ENCODE data around the gene C11orf42. TPM values are rescaled to one million over a fixed set of nuclear protein-coding genes. Genes with fewer than 3 reads are reported as not detected.
A peak's percentile ranks its signal among the peaks of the same experiment; 100 is the strongest.
"Not testable (repeated sequence)": the region's sequence is repeated elsewhere in the genome, so short reads cannot be mapped to it uniquely, and the experiment has no call there.

Gene C11orf42
- total and polyA plus RNA-seq, 4 donors: not detected

DNA sequence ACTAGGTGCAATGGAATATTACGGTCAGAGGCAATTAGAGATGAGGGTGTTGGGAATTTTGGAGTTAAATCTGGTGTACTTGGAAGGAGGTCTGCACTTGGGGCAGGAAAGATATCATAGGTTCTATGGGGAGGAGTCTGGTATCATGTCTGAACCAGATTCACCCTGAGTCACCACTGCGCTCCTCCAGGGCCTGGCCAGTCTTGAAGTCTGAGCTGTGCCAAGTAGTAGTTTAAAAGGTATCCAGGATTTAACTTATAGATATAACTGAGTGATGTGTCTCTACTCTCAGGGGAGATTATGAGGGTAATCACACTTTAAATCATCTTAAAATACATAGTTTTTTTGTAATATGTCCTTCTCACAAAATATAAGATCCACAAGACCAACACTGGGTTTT lies 40.2 kb downstream of the C11orf42 start:
- Histone ChIP-seq H3K9me3 (ENCODE audit: control insufficient read depth in 4 of 4, insufficient read depth in 3 of 4, low read length in 3 of 4) (no peaks in the 10 kb centered on the region), H3K4me1 (ENCODE audit: control insufficient read depth in 5 of 5, insufficient read depth in 5 of 5, low read length in 5 of 5) (peaks cover 0 to 6% (median 0%) of the 10 kb centered on the region in 5 donors), H3K27me3 (ENCODE audit: control insufficient read depth in 3 of 3, insufficient read depth in 3 of 3, low read length in 2 of 3) (no peaks in the 10 kb centered on the region), H3K4me3 (no peak overlapping the region), H3K27ac (ENCODE audit: low read depth in 1 of 2, low read length in 1 of 2) (no peak overlapping the region), H3K9ac (ENCODE audit: insufficient read depth in 1 of 2, low read length in 2 of 2) (no peak overlapping the region), H3K36me3 (ENCODE audit: control insufficient read depth in 4 of 4, insufficient read depth in 4 of 4, low read length in 4 of 4) (no peaks in the 10 kb centered on the region)
- ATAC-seq (ENCODE audit: insufficient read depth, low FRiP score) (no peak), DNase-seq (no peak)
- TF ChIP-seq, protein P1, sequence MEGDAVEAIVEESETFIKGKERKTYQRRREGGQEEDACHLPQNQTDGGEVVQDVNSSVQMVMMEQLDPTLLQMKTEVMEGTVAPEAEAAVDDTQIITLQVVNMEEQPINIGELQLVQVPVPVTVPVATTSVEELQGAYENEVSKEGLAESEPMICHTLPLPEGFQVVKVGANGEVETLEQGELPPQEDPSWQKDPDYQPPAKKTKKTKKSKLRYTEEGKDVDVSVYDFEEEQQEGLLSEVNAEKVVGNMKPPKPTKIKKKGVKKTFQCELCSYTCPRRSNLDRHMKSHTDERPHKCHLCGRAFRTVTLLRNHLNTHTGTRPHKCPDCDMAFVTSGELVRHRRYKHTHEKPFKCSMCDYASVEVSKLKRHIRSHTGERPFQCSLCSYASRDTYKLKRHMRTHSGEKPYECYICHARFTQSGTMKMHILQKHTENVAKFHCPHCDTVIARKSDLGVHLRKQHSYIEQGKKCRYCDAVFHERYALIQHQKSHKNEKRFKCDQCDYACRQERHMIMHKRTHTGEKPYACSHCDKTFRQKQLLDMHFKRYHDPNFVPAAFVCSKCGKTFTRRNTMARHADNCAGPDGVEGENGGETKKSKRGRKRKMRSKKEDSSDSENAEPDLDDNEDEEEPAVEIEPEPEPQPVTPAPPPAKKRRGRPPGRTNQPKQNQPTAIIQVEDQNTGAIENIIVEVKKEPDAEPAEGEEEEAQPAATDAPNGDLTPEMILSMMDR (IDR thresholded peaks at IDR 0.05; ENCODE audit: control extremely low read depth, extremely low read depth): no peak
- 95 to 98% methylated on average over 2 of the region's 2 CpGs for WGBS, 2 donors

DNA sequence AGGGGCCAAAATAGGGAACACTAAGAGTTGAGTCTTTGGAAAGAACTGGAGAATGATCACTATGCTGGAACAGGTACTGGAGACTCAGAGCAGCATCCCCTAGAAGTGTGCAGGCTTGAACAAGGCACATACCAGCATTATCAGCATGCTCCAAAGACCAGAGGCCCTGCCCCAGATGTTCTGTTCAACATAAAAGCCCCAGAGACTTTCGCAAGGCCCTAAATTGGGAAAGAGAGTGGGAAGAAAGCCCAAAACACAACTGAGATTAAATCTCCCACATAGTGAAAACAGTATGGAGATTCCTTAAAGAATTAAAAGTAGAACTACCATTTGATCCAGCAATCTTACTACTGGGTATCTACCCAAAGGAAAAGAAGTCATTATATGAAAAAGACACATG lies 42.9 kb downstream of the C11orf42 start:
- Histone ChIP-seq H3K9me3 (ENCODE audit: control insufficient read depth in 4 of 4, insufficient read depth in 3 of 4, low read length in 3 of 4) (no peaks in the 10 kb centered on the region), H3K27ac (ENCODE audit: low read depth in 1 of 2, low read length in 1 of 2) (no peak overlapping the region), H3K9ac (ENCODE audit: insufficient read depth in 1 of 2, low read length in 2 of 2) (no peak overlapping the region), H3K36me3 (ENCODE audit: control insufficient read depth in 4 of 4, insufficient read depth in 4 of 4, low read length in 4 of 4) (no peaks in the 10 kb centered on the region), H3K4me3 (no peak overlapping the region), H3K4me1 (ENCODE audit: control insufficient read depth in 5 of 5, insufficient read depth in 5 of 5, low read length in 5 of 5) (peaks cover 0 to 9% (median 3%) of the 10 kb centered on the region in 5 donors), H3K27me3 (ENCODE audit: control insufficient read depth in 3 of 3, insufficient read depth in 3 of 3, low read length in 2 of 3) (no peaks in the 10 kb centered on the region)
- peak; percentile 36 to 78 (median 68) for DNase-seq
- ATAC-seq (ENCODE audit: insufficient read depth, low FRiP score): no peak
- 65 to 88% methylated on average over 1 of the region's 1 CpG for WGBS, 2 donors
- TF ChIP-seq, protein P1 (IDR thresholded peaks at IDR 0.05; ENCODE audit: control extremely low read depth, extremely low read depth): no peak

DNA sequence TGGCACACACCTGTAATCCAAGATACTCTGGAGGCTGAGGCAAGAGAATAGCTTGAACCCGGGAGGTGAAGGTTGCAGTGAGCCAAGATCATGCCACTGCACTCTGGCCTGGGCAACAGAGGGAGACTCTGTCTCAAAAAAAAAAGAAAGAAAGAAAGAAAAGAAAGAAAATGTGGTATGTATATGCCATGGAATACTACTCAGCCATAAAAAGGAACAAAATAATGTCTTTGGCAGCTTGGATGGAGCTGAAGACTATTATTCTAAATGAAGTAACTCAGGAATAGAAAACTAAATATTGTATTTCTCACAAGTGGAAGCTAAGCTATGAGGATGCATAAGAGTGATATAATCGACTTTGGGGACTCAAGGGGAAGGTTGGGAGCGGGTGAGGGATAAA lies 43.5 kb downstream of the C11orf42 start:
- not testable (repeated sequence) for ATAC-seq (ENCODE audit: insufficient read depth, low FRiP score); H3K27me3 ChIP-seq (ENCODE audit: control insufficient read depth in 3 of 3, insufficient read depth in 3 of 3, low read length in 2 of 3); H3K9me3 ChIP-seq (ENCODE audit: control insufficient read depth in 4 of 4, insufficient read depth in 3 of 4, low read length in 3 of 4); H3K4me3 ChIP-seq; H3K4me1 ChIP-seq (ENCODE audit: control insufficient read depth in 5 of 5, insufficient read depth in 5 of 5, low read length in 5 of 5); DNase-seq; H3K36me3 ChIP-seq (ENCODE audit: control insufficient read depth in 4 of 4, insufficient read depth in 4 of 4, low read length in 4 of 4); H3K27ac ChIP-seq (ENCODE audit: low read depth in 1 of 2, low read length in 1 of 2); H3K9ac ChIP-seq (ENCODE audit: insufficient read depth in 1 of 2, low read length in 2 of 2)
- 81 to 95% methylated on average over 3 of the region's 3 CpGs for WGBS, 2 donors

DNA sequence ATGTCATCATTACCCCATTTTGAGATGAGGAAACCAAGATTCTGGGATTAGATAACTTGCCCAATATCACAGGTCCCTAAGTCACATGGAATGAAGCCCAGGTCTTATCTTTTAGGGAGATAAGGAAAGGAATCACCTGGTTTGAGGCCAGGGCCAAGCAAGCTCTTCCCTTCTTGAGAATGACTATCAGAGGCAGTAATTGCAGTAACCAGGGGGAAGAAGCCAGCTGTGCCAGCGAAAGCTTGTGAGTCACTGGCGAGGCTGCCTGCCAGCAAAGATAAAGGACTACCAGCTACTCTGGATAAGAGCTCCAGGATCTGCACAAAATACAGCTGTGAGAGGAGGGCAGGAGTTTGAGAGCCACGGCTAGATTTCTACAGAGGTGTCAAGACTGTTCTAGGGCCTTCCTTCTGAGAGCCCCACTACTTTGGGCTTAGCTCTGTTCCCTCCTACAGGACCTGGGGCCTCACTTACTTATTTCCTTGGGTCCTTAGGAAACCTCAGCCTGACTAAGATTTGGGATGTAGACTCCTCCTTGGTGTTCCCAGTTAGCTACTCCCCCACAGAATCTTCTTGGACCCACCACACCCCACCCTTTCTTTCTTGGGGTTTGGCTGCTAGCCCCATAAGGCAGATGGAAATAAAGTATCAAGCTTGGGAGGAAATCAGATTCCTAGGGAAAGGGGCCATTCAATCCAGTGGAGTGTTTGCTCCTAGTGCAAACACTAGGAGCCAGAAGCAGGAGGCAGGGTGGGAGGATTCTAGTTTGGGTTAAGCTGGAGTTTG lies 44.6 kb downstream of the C11orf42 start:
- Histone ChIP-seq H3K4me1 (ENCODE audit: control insufficient read depth in 5 of 5, insufficient read depth in 5 of 5, low read length in 5 of 5) (peaks cover 0 to 9% (median 3%) of the 10 kb centered on the region in 5 donors), H3K4me3 (no peak overlapping the region), H3K9ac (ENCODE audit: insufficient read depth in 1 of 2, low read length in 2 of 2) (no peak overlapping the region), H3K9me3 (ENCODE audit: control insufficient read depth in 4 of 4, insufficient read depth in 3 of 4, low read length in 3 of 4) (no peaks in the 10 kb centered on the region), H3K27ac (ENCODE audit: low read depth in 1 of 2, low read length in 1 of 2) (no peak overlapping the region), H3K36me3 (ENCODE audit: control insufficient read depth in 4 of 4, insufficient read depth in 4 of 4, low read length in 4 of 4) (no peaks in the 10 kb centered on the region), H3K27me3 (ENCODE audit: control insufficient read depth in 3 of 3, insufficient read depth in 3 of 3, low read length in 2 of 3) (no peaks in the 10 kb centered on the region)
- ATAC-seq (ENCODE audit: insufficient read depth, low FRiP score) (peak; percentile 25), DNase-seq (peak; percentile 40 to 58 (median 50))
- TF ChIP-seq, protein P1 (IDR thresholded peaks at IDR 0.05; ENCODE audit: control extremely low read depth, extremely low read depth): no peak
- WGBS, 2 donors: 50 to 76% methylated on average over 3 of the region's 3 CpGs

All from lung (tissue), 12 donors.